ENCODE data around the gene SLC9A3.

The SLC9A3 gene

DNA sequence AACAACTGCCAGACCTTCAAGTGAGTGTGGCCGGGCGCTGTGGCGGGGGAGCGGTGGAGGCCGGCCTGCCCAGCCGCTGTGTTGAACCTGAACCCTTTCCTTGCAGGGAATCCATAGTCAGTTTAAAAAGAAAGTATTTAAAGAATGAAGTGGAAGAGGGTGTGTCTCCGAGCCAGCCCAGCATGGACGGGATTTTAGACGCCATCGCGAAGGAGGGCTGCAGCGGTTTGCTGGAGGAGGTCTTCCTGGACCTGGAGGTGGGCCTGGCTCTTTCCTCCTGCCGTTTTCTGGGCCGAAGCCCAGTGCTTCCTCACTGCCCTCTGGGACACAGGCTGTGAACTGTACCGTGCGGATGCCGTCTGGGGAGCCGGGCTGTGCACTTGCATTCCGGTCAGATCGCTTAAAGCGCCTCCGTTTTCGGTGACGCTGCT is 62.2 kb downstream of the SLC9A3 start:
- TF ChIP-seq, protein P1, sequence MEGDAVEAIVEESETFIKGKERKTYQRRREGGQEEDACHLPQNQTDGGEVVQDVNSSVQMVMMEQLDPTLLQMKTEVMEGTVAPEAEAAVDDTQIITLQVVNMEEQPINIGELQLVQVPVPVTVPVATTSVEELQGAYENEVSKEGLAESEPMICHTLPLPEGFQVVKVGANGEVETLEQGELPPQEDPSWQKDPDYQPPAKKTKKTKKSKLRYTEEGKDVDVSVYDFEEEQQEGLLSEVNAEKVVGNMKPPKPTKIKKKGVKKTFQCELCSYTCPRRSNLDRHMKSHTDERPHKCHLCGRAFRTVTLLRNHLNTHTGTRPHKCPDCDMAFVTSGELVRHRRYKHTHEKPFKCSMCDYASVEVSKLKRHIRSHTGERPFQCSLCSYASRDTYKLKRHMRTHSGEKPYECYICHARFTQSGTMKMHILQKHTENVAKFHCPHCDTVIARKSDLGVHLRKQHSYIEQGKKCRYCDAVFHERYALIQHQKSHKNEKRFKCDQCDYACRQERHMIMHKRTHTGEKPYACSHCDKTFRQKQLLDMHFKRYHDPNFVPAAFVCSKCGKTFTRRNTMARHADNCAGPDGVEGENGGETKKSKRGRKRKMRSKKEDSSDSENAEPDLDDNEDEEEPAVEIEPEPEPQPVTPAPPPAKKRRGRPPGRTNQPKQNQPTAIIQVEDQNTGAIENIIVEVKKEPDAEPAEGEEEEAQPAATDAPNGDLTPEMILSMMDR (IDR thresholded peaks at IDR 0.05; ENCODE audit: insufficient read depth, low read length, poor library complexity, severe bottlenecking), result no peak
- H3K4me3 ChIP-seq (replicated peaks; ENCODE audit: low read depth, low read length), result no peak overlapping the region
- H3K27me3 ChIP-seq (replicated peaks; ENCODE audit: control insufficient read depth, insufficient read depth, low read length), result no peaks in the 10 kb centered on the region
- H3K36me3 ChIP-seq (ENCODE audit: control insufficient read depth, insufficient read depth, low read length), result peaks cover 30% of the 10 kb centered on the region
- DNase-seq (ENCODE audit: extremely low read depth, insufficient read length), result no peak

DNA sequence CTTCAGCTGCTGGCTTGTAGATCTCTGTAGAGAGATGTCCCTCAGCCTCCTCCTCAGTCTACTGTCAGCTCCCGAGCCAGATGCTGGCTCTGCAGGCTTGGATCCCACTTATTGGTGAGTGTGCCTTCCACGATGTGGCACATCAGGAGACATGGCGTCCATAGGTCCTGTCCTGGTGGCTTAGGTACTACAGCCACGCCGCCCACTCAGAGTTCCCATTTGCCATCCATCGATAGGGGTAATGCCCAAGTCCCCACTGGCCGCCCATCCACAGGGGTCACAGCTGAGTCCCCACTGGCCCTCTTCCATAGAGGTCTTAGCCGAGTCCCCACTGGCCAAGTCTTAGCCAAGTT is 64.0 kb downstream of the SLC9A3 start:
- Histone ChIP-seq H3K27me3 (replicated peaks; ENCODE audit: control insufficient read depth, insufficient read depth, low read length) (no peaks in the 10 kb centered on the region), H3K36me3 (ENCODE audit: control insufficient read depth, insufficient read depth, low read length) (peaks cover 28% of the 10 kb centered on the region), H3K4me3 (replicated peaks; ENCODE audit: low read depth, low read length) (no peak overlapping the region)
- TF ChIP-seq, protein P1 (IDR thresholded peaks at IDR 0.05; ENCODE audit: insufficient read depth, low read length, poor library complexity, severe bottlenecking), result no peak
- no peak for DNase-seq (ENCODE audit: extremely low read depth, insufficient read length)

DNA sequence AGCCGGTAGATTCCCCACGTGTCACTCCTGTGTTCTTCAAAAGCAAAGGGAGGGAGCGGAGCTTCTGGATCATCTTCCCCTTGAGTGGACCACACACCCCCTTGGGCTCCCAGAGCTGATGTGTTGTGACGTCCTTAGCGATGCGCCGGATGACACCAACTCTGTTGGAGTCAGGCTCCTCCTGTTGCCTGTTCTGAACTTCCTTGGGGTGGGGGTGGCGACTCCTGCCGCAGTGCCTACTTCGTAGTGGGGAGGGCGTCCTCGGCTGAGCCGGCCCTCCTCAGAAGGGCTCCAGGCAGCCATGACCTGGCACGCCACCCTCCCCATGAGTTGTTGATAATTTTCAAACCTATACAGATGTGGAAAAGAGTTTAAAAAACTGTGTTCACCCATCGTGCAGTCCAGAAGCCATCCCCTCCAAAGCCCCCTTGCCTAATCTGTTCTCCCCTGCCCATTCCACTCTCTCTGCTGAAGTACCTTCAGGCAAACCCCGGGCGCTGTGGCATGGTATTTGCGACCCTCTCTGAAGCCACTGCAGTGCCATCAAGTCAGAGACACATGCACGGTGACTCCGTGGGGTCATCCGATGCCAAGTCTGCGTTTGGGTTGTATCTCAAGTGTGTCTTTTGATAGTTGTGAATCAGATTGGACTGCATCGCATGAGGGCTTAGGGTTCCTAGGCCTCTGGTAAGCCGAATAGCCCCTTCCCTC is 64.5 kb downstream of the SLC9A3 start:
- peak; percentile 13 for DNase-seq (ENCODE audit: extremely low read depth, insufficient read length)
- peaks cover 30% of the 10 kb centered on the region for H3K36me3 ChIP-seq (ENCODE audit: control insufficient read depth, insufficient read depth, low read length)

DNA sequence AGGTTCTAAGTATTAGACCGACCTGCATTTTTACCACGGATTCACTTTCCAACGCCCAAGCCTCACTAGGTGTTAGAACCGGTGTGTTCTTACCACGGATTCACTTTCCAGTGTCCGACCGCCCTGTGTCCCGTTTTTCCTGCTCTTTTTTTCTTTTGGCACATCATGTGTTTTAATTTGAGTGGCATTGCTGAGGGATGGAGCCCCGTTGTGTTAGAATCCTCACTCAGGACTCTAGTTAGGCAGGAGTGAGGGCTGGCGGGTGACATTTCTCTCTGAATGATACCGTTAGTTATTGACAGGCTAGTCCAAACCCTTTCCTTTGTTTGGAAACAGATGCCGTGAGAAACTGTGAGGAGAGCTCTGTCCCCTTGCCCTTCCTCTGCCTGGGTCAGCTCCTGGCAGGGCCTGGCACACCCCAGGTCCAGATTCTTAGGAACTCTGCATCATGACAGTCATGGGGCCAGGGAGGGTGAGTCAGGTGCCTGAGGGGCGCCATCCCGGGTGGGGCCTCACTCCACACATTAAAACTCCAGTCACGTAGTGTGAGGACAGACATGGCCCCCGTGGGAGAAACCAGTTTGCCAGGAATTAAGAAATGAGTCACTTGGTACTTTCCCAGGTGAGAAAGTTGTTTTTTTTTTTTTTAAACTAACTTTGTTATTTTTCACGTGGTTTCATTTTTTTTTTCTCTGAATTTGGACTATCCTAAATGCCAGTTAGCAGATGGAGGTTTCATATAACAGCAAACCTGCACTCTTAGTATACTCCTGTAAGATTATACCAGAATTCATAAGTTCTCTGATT is 65.5 kb downstream of the SLC9A3 start:
- no peak overlapping the region for H3K4me3 ChIP-seq (replicated peaks; ENCODE audit: low read depth, low read length)
- peak; percentile 66 for DNase-seq (ENCODE audit: extremely low read depth, insufficient read length)
- no peaks in the 10 kb centered on the region for H3K27me3 ChIP-seq (replicated peaks; ENCODE audit: control insufficient read depth, insufficient read depth, low read length)
- H3K36me3 ChIP-seq (ENCODE audit: control insufficient read depth, insufficient read depth, low read length), result peaks cover 36% of the 10 kb centered on the region
- TF ChIP-seq, protein P1 (IDR thresholded peaks at IDR 0.05; ENCODE audit: insufficient read depth, low read length, poor library complexity, severe bottlenecking), result no peak

More for the DNA sequence above, 64.5 kb downstream of the SLC9A3 start:
- no peaks in the 10 kb centered on the region for H3K27me3 ChIP-seq (replicated peaks; ENCODE audit: control insufficient read depth, insufficient read depth, low read length)
- no peak overlapping the region for H3K4me3 ChIP-seq (replicated peaks; ENCODE audit: low read depth, low read length)
- TF ChIP-seq, protein P1 (IDR thresholded peaks at IDR 0.05; ENCODE audit: insufficient read depth, low read length, poor library complexity, severe bottlenecking), result no peak

DNA sequence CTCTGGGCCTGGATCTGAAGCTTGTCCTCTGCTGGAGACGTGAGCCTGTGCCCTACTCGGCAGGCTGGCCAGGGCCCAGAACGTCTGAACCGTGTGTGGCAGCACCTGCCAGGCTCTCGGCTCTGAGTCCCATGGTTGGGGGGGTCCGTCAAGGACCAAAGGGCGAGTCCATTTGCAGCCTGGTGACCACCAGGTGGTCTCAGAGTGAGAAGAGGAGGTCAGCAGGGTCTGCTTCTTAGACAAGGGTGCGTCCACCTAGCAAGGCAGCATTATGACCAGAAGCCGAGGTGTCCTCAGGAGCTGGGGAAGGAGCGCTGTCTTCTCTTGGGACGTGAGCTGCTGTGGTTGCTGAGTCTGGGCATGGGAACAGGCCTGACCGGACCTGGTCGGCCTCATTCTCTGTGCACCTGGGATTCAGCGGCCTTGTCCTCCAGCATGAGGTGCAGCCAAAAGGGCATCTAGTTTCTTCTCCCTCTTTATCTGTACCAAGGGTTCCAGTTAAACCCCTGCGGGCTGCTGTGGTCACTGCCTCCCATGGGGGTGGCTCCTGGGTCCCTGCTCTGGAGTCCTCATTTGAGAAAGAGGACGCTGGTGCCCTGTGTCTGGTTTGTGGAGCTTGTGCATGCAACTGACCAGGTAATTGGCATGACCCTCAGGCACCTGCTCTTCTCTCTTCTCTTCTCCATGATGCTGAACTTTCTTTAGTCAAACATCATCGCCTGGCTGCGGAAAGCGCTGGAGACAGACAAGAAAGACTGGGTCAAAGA is 66.9 kb downstream of the SLC9A3 start:
- TF ChIP-seq, protein P1 (IDR thresholded peaks at IDR 0.05; ENCODE audit: insufficient read depth, low read length, poor library complexity, severe bottlenecking), result no peak
- Histone ChIP-seq H3K4me3 (replicated peaks; ENCODE audit: low read depth, low read length) (no peak overlapping the region), H3K36me3 (ENCODE audit: control insufficient read depth, insufficient read depth, low read length) (peaks cover 46% of the 10 kb centered on the region), H3K27me3 (replicated peaks; ENCODE audit: control insufficient read depth, insufficient read depth, low read length) (no peaks in the 10 kb centered on the region)
- DNase-seq (ENCODE audit: extremely low read depth, insufficient read length), result no peak

All from GM06990 (cell line).